Smooth muscle cell (in vitro differentiated cells): ENCODE data around the gene SDHB. TPM values are rescaled to one million over a fixed set of nuclear protein-coding genes. Genes with fewer than 3 reads are reported as not detected.

Experiments used
- DNase-seq: peaks from one replicate; lab custom pipeline; 2025; ENCODE audit not compliant: unreplicated experiment; lab: John Stamatoyannopoulos, UW
- H2AFZ ChIP-seq: fragments of 200-600 bp; sonication (generic); 2 replicates; pipeline ENCODE4 v1.6.0; 2016; ENCODE audit warnings: antibody characterized with exemption, low read depth, mild to moderate bottlenecking
- H3F3A ChIP-seq: fragments of 200-600 bp; sonication (generic); 2 replicates; pipeline ENCODE4 v1.6.0; 2017; ENCODE audit warnings: antibody characterized with exemption, low read depth
- H3K27ac ChIP-seq: fragments of 200-600 bp; sonication (generic); 2 replicates; pipeline ENCODE4 v1.5.1; 2016; ENCODE audit warnings: low read depth, mild to moderate bottlenecking
- H3K27me3 ChIP-seq: fragments of 200-600 bp; sonication (generic); 2 replicates; pipeline ENCODE4 v1.6.1; 2016; ENCODE audit warnings: low read depth, mild to moderate bottlenecking
- H3K36me3 ChIP-seq: fragments of 200-600 bp; sonication (generic); 2 replicates; pipeline ENCODE4 v1.5.1; 2016; ENCODE audit warnings: low read depth
- H3K4me1 ChIP-seq: fragments of 200-600 bp; sonication (generic); 2 replicates; pipeline ENCODE4 v1.5.1; 2016; ENCODE audit warnings: low read depth
- H3K4me2 ChIP-seq: fragments of 200-600 bp; sonication (generic); 2 replicates; pipeline ENCODE4 v1.6.0; 2016; ENCODE audit warnings: mild to moderate bottlenecking
- H3K4me3 ChIP-seq: fragments of 200-600 bp; sonication (generic); 2 replicates; pipeline ENCODE4 v1.5.1; 2016; ENCODE audit warnings: mild to moderate bottlenecking
- H3K79me2 ChIP-seq: fragments of 200-600 bp; sonication (generic); 2 replicates; pipeline ENCODE4 v1.6.0; 2016; ENCODE audit warnings: low read depth, mild to moderate bottlenecking
- H3K9ac ChIP-seq: fragments of 200-600 bp; sonication (generic); 2 replicates; pipeline ENCODE4 v1.6.0; 2016; ENCODE audit warnings: low read depth
- H3K9me3 ChIP-seq: fragments of 200-600 bp; sonication (generic); replicated peaks from 2 replicates; pipeline ENCODE4 v1.5.1; 2016; ENCODE audit warnings: low read depth
- H4K20me1 ChIP-seq: fragments of 200-600 bp; sonication (generic); 2 replicates; pipeline ENCODE4 v1.6.0; 2016; ENCODE audit warnings: low read depth
- CTCF ChIP-seq: fragments of 200-600 bp; sonication (generic); IDR thresholded peaks from 2 replicates; pipeline ENCODE4 v1.5.1; 2017; ENCODE audit warnings: borderline replicate concordance, mild to moderate bottlenecking, antibody characterized with exemption; ENCODE audit not compliant: insufficient read depth, poor library complexity, severe bottlenecking
- WGBS: methylation state at CpG from one replicate; pipeline ENCODE4 v1.1.7; 2016; ENCODE audit warnings: low lambda C conversion rate; 5-methylcytosine and 5-hydroxymethylcytosine counted together
- polyA plus RNA-seq: library from polyadenylated mRNA; unstranded; fragments of >200 nt; fragmentation: Nextera tagmentation; extraction: Ambion mirVana; gene quantifications from 2 replicates; pipeline ENCODE4 v1.2.1, GENCODE V29; 2016
- total RNA-seq: library from RNA; depleted of rRNA; stranded (reverse); fragments of >200 nt; gene quantifications from 2 replicates; pipeline ENCODE4 v1.2.3, GENCODE V29; 2014

SDHB gene
- total and polyA plus RNA-seq, 2 experiments from 2014 or later = 123 to 174 TPM

- Histone ChIP-seq H3K4me1 (no peaks in the 10 kb centered on the region), H3K9ac (no peak overlapping the region), H3K36me3 (no peaks in the 10 kb centered on the region), H3K4me3 (no peak overlapping the region), H3K27ac (no peak overlapping the region), H3K4me2 (no peak overlapping the region), H4K20me1 (peaks cover 35% of the 10 kb centered on the region), H3K9me3 (no peaks in the 10 kb centered on the region), H3K27me3 (no peaks in the 10 kb centered on the region), H3F3A (no peaks in the 10 kb centered on the region), H3K79me2 (peaks cover 4% of the 10 kb centered on the region), H2AFZ (no peak overlapping the region)
- DNase-seq = no peak
- TF ChIP-seq CTCF = no peak
- 93% methylated on average over 4 of the region's 4 CpGs for WGBS
Measured at GRCh38 chr1:17031436-17031835, 22.4 kb downstream of the SDHB start.

GRCh38 chr1:17030206-17030605 is 23.6 kb downstream of the SDHB start:
- TF ChIP-seq CTCF = no peak
- Histone ChIP-seq H3K9ac (no peak overlapping the region), H3K9me3 (no peaks in the 10 kb centered on the region), H4K20me1 (peaks cover 23% of the 10 kb centered on the region), H3K36me3 (no peaks in the 10 kb centered on the region), H3K4me2 (no peak overlapping the region), H3F3A (no peaks in the 10 kb centered on the region), H3K4me3 (no peak overlapping the region), H3K27ac (no peak overlapping the region), H3K79me2 (no peaks in the 10 kb centered on the region), H3K4me1 (no peaks in the 10 kb centered on the region), H3K27me3 (no peaks in the 10 kb centered on the region), H2AFZ (no peak overlapping the region)
- 88% methylated on average over 4 of the region's 4 CpGs for WGBS
- no peak for DNase-seq

- Histone ChIP-seq H3K27me3 (no peaks in the 10 kb centered on the region), H3K9me3 (no peaks in the 10 kb centered on the region), H2AFZ (no peak overlapping the region), H4K20me1 (peaks cover 10% of the 10 kb centered on the region), H3K4me1 (no peaks in the 10 kb centered on the region), H3K4me3 (no peak overlapping the region), H3K79me2 (no peaks in the 10 kb centered on the region), H3K36me3 (no peaks in the 10 kb centered on the region), H3F3A (no peaks in the 10 kb centered on the region), H3K4me2 (no peak overlapping the region), H3K27ac (no peak overlapping the region), H3K9ac (no peak overlapping the region)
- TF ChIP-seq CTCF = no peak
- no peak for DNase-seq
- 93% methylated on average over 5 of the region's 5 CpGs for WGBS
Measured at GRCh38 chr1:17028662-17029188, 25.1 kb downstream of the SDHB start.

GRCh38 chr1:17027900-17028299 is 25.9 kb downstream of the SDHB start:
- H3F3A ChIP-seq = no peaks in the 10 kb centered on the region
- no peaks in the 10 kb centered on the region for H3K9me3 ChIP-seq
- 96% methylated on average over 2 of the region's 2 CpGs for WGBS
- H3K27ac ChIP-seq = no peak overlapping the region
- H2AFZ ChIP-seq = no peak overlapping the region
- no peaks in the 10 kb centered on the region for H3K79me2 ChIP-seq
- TF ChIP-seq CTCF = no peak
- DNase-seq = no peak
- no peak overlapping the region for H3K9ac ChIP-seq
- no peak overlapping the region for H3K4me3 ChIP-seq
- no peaks in the 10 kb centered on the region for H3K27me3 ChIP-seq
- H4K20me1 ChIP-seq = peaks cover 5% of the 10 kb centered on the region
- H3K4me1 ChIP-seq = no peaks in the 10 kb centered on the region
- H3K4me2 ChIP-seq = no peak overlapping the region
- peaks cover 5% of the 10 kb centered on the region for H3K36me3 ChIP-seq
